ENCODE data around the gene RIOX2.

RIOX2 gene

GRCh38 chr3:97990624-97991292 is 18.5 kb upstream of the RIOX2 start:
- no peak overlapping the region for H3K9ac ChIP-seq (ENCODE audit: low read depth, low read length, poor library complexity)
- no peak overlapping the region for H2BK120ac ChIP-seq (ENCODE audit: low read depth, low read length)
- H2BK15ac ChIP-seq (ENCODE audit: low read length): no peak overlapping the region
- no peak overlapping the region for H3K18ac ChIP-seq (ENCODE audit: low read length)
- H3K4ac ChIP-seq (ENCODE audit: low read length): no peak overlapping the region
- peaks cover 0 to 1% of the 10 kb centered on the region in 2 donors for H3K9me3 ChIP-seq (replicated peaks in 1 of 2; ENCODE audit: control insufficient read depth in 2 of 2, insufficient read depth in 1 of 2, low read depth in 1 of 2, low read length in 2 of 2)
- H3K4me3 ChIP-seq (ENCODE audit: low read length in 2 of 2): no peak overlapping the region
- H4K91ac ChIP-seq (ENCODE audit: low read depth, low read length, poor library complexity): no peak overlapping the region
- no peak overlapping the region for H2AFZ ChIP-seq (ENCODE audit: low read length)
- no peak overlapping the region for H2AK5ac ChIP-seq (ENCODE audit: low read depth, low read length)
- H3K27me3 ChIP-seq (ENCODE audit: control insufficient read depth in 3 of 3, insufficient read depth in 3 of 3, low read depth in 1 of 3, low read length in 3 of 3): no peaks in the 10 kb centered on the region
- H3K36me3 ChIP-seq (replicated peaks in 1 of 2; ENCODE audit: control insufficient read depth in 2 of 2, insufficient read depth in 2 of 2, low read length in 2 of 2): no peaks in the 10 kb centered on the region
- H4K8ac ChIP-seq (ENCODE audit: low read depth, low read length): no peak overlapping the region
- H3K4me2 ChIP-seq (ENCODE audit: insufficient read depth, low read length, poor library complexity, severe bottlenecking): no peak overlapping the region
- no CpG with 5 or more reads among the region's 2 CpGs for WGBS, 2 donors (ENCODE audit: extremely low coverage in 2 of 2, insufficient read length in 2 of 2, insufficient replicate concordance in 1 of 2)
- peaks cover 0 to 2% of the 10 kb centered on the region in 2 donors for H3K4me1 ChIP-seq (ENCODE audit: control insufficient read depth in 2 of 2, insufficient read depth in 1 of 2, low read depth in 1 of 2, low read length in 2 of 2)
- no peak for DNase-seq (ENCODE audit: low spot score)
- no peak overlapping the region for H3K27ac ChIP-seq (replicated peaks; ENCODE audit: low read length)
- H2BK5ac ChIP-seq (ENCODE audit: low read length): no peak overlapping the region
- no peak overlapping the region for H3K23ac ChIP-seq (ENCODE audit: low read depth, low read length, poor library complexity)
- no peak overlapping the region for H2BK12ac ChIP-seq (ENCODE audit: low read length)
- no peaks in the 10 kb centered on the region for H3K79me1 ChIP-seq (ENCODE audit: low read depth, low read length)
- no peak overlapping the region for H3K14ac ChIP-seq (ENCODE audit: low read length)

DNA sequence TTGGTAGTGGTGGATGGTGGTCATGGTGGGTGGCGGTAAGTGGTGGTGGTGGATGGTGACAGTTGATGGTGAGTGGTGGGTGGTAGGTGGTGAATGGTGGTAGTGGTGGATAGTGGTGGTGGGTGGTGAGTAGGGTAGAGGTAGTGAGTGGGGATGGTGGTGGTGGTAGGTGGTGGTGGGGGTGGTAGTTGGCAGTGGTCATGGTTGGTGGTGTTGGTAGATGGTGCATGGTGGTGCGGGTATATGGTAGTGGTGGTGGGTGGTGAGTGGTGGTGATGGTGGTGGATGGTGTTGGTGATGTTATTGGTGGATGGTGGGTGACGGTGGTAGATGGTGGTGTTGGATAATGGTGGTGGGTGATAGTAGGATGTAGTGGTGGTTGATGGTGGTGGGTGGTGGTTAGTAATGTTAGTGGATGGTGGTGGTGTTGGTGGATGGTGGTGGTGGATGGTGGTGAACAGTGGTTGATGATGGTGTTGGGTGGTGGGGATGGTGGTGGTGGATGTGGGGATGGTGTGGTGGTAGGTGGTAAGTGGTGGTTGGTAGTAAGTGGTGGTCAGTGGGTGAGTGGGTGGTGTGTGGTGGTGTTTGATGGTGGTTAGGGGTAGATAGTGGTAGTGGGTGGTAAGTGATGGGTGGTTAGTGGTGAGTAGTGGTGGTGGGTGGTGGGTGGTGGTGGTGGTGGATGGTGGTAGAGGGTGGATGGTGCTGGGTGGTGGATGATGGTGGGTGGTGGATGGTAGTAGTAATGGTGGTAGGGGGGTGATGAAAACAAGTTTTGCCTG is 16.7 kb upstream of the RIOX2 start:
- no peaks in the 10 kb centered on the region for H3K79me1 ChIP-seq (ENCODE audit: low read depth, low read length)
- H2AK5ac ChIP-seq (ENCODE audit: low read depth, low read length): no peak overlapping the region
- peak overlapping the region; percentile 74 for H3K9ac ChIP-seq (ENCODE audit: low read depth, low read length, poor library complexity)
- H3K23ac ChIP-seq (ENCODE audit: low read depth, low read length, poor library complexity): no peak overlapping the region
- H3K4ac ChIP-seq (ENCODE audit: low read length): no peak overlapping the region
- H3K4me2 ChIP-seq (ENCODE audit: insufficient read depth, low read length, poor library complexity, severe bottlenecking): no peak overlapping the region
- no peak overlapping the region for H2BK5ac ChIP-seq (ENCODE audit: low read length)
- H3K18ac ChIP-seq (ENCODE audit: low read length): no peak overlapping the region
- no peak overlapping the region for H2BK15ac ChIP-seq (ENCODE audit: low read length)
- H4K91ac ChIP-seq (ENCODE audit: low read depth, low read length, poor library complexity): no peak overlapping the region
- H3K27ac ChIP-seq (replicated peaks; ENCODE audit: low read length): no peak overlapping the region
- peak overlapping the region in 1 of 2 donors; percentile 65 for H3K4me3 ChIP-seq (ENCODE audit: low read length in 2 of 2)
- H2BK120ac ChIP-seq (ENCODE audit: low read depth, low read length): no peak overlapping the region
- H3K27me3 ChIP-seq (ENCODE audit: control insufficient read depth in 3 of 3, insufficient read depth in 3 of 3, low read depth in 1 of 3, low read length in 3 of 3): no peaks in the 10 kb centered on the region
- H3K14ac ChIP-seq (ENCODE audit: low read length): no peak overlapping the region
- 100% methylated on average over 1 to 2 of the region's 3 CpGs for WGBS, 2 donors (ENCODE audit: extremely low coverage in 2 of 2, insufficient read length in 2 of 2, insufficient replicate concordance in 1 of 2)
- no peak overlapping the region for H4K8ac ChIP-seq (ENCODE audit: low read depth, low read length)
- no peak overlapping the region for H2AFZ ChIP-seq (ENCODE audit: low read length)
- H3K36me3 ChIP-seq (replicated peaks in 1 of 2; ENCODE audit: control insufficient read depth in 2 of 2, insufficient read depth in 2 of 2, low read length in 2 of 2): no peaks in the 10 kb centered on the region
- no peak overlapping the region for H2BK12ac ChIP-seq (ENCODE audit: low read length)
- peaks cover 0 to 2% of the 10 kb centered on the region in 2 donors for H3K4me1 ChIP-seq (ENCODE audit: control insufficient read depth in 2 of 2, insufficient read depth in 1 of 2, low read depth in 1 of 2, low read length in 2 of 2)
- peaks cover 0 to 1% of the 10 kb centered on the region in 2 donors for H3K9me3 ChIP-seq (replicated peaks in 1 of 2; ENCODE audit: control insufficient read depth in 2 of 2, insufficient read depth in 1 of 2, low read depth in 1 of 2, low read length in 2 of 2)
- DNase-seq (ENCODE audit: low spot score): no peak

- WGBS, 2 donors (ENCODE audit: extremely low coverage in 2 of 2, insufficient read length in 2 of 2, insufficient replicate concordance in 1 of 2): no CpG with 5 or more reads among the region's 2 CpGs
- Histone ChIP-seq H3K4me2 (ENCODE audit: insufficient read depth, low read length, poor library complexity, severe bottlenecking) (no peak overlapping the region), H3K4me1 (ENCODE audit: control insufficient read depth in 2 of 2, insufficient read depth in 1 of 2, low read depth in 1 of 2, low read length in 2 of 2) (no peaks in the 10 kb centered on the region), H3K79me1 (ENCODE audit: low read depth, low read length) (no peaks in the 10 kb centered on the region), H3K14ac (ENCODE audit: low read length) (no peak overlapping the region), H2BK12ac (ENCODE audit: low read length) (no peak overlapping the region), H4K8ac (ENCODE audit: low read depth, low read length) (no peak overlapping the region), H3K4ac (ENCODE audit: low read length) (no peak overlapping the region), H3K4me3 (ENCODE audit: low read length in 2 of 2) (no peak overlapping the region), H3K9ac (ENCODE audit: low read depth, low read length, poor library complexity) (no peak overlapping the region), H3K36me3 (replicated peaks in 1 of 2; ENCODE audit: control insufficient read depth in 2 of 2, insufficient read depth in 2 of 2, low read length in 2 of 2) (no peaks in the 10 kb centered on the region), H3K27me3 (ENCODE audit: control insufficient read depth in 3 of 3, insufficient read depth in 3 of 3, low read depth in 1 of 3, low read length in 3 of 3) (no peaks in the 10 kb centered on the region), H4K91ac (ENCODE audit: low read depth, low read length, poor library complexity) (no peak overlapping the region), H2BK15ac (ENCODE audit: low read length) (no peak overlapping the region), H3K23ac (ENCODE audit: low read depth, low read length, poor library complexity) (no peak overlapping the region), H3K27ac (replicated peaks; ENCODE audit: low read length) (no peak overlapping the region), H2AFZ (ENCODE audit: low read length) (no peak overlapping the region), H2BK120ac (ENCODE audit: low read depth, low read length) (no peak overlapping the region), H2AK5ac (ENCODE audit: low read depth, low read length) (no peak overlapping the region), H3K9me3 (replicated peaks in 1 of 2; ENCODE audit: control insufficient read depth in 2 of 2, insufficient read depth in 1 of 2, low read depth in 1 of 2, low read length in 2 of 2) (peaks cover 0 to 1% of the 10 kb centered on the region in 2 donors), H2BK5ac (ENCODE audit: low read length) (no peak overlapping the region), H3K18ac (ENCODE audit: low read length) (no peak overlapping the region)
- no peak for DNase-seq (ENCODE audit: low spot score)
Observed at GRCh38 chr3:97987306-97987705, 15.1 kb upstream of the RIOX2 start.

GRCh38 chr3:97983933-97984491 is 11.8 kb upstream of the RIOX2 start:
- no peak for DNase-seq (ENCODE audit: low spot score)
- Histone ChIP-seq H3K27ac (replicated peaks; ENCODE audit: low read length) (no peak overlapping the region), H2AFZ (ENCODE audit: low read length) (no peak overlapping the region), H3K9ac (ENCODE audit: low read depth, low read length, poor library complexity) (no peak overlapping the region), H3K27me3 (ENCODE audit: control insufficient read depth in 3 of 3, insufficient read depth in 3 of 3, low read depth in 1 of 3, low read length in 3 of 3) (no peaks in the 10 kb centered on the region), H4K91ac (ENCODE audit: low read depth, low read length, poor library complexity) (no peak overlapping the region), H2AK5ac (ENCODE audit: low read depth, low read length) (no peak overlapping the region), H3K9me3 (replicated peaks in 1 of 2; ENCODE audit: control insufficient read depth in 2 of 2, insufficient read depth in 1 of 2, low read depth in 1 of 2, low read length in 2 of 2) (peaks cover 0 to 1% of the 10 kb centered on the region in 2 donors), H4K8ac (ENCODE audit: low read depth, low read length) (no peak overlapping the region), H3K14ac (ENCODE audit: low read length) (no peak overlapping the region), H2BK12ac (ENCODE audit: low read length) (no peak overlapping the region), H3K4ac (ENCODE audit: low read length) (no peak overlapping the region), H3K4me3 (ENCODE audit: low read length in 2 of 2) (no peak overlapping the region), H2BK120ac (ENCODE audit: low read depth, low read length) (no peak overlapping the region), H2BK5ac (ENCODE audit: low read length) (no peak overlapping the region), H3K79me1 (ENCODE audit: low read depth, low read length) (no peaks in the 10 kb centered on the region), H3K4me1 (ENCODE audit: control insufficient read depth in 2 of 2, insufficient read depth in 1 of 2, low read depth in 1 of 2, low read length in 2 of 2) (peaks cover 0 to under 1% of the 10 kb centered on the region in 2 donors), H3K18ac (ENCODE audit: low read length) (no peak overlapping the region), H3K4me2 (ENCODE audit: insufficient read depth, low read length, poor library complexity, severe bottlenecking) (no peak overlapping the region), H3K36me3 (replicated peaks in 1 of 2; ENCODE audit: control insufficient read depth in 2 of 2, insufficient read depth in 2 of 2, low read length in 2 of 2) (no peaks in the 10 kb centered on the region), H2BK15ac (ENCODE audit: low read length) (no peak overlapping the region), H3K23ac (ENCODE audit: low read depth, low read length, poor library complexity) (no peak overlapping the region)
- no CpG with 5 or more reads among the region's 2 CpGs for WGBS, 2 donors (ENCODE audit: extremely low coverage in 2 of 2, insufficient read length in 2 of 2, insufficient replicate concordance in 1 of 2)
